ENCODE results near the gene SPDYC.

SPDYC gene

GRCh38 chr11:65208785-65209710 lies 39.0 kb downstream of the SPDYC start (continued):
- TF ChIP-seq PPARA (CRISPR knock-in tag; IDR thresholded peaks at IDR 0.05; ENCODE audit: borderline replicate concordance), result no peak
- TF ChIP-seq CREB5 (CRISPR knock-in tag; IDR thresholded peaks at IDR 0.05; ENCODE audit: low read depth), result no peak
- no peak for TF ChIP-seq ZNF8 (CRISPR knock-in tag; IDR thresholded peaks at IDR 0.05)

GRCh38 chr11:65209711-65210360 lies 39.8 kb downstream of the SPDYC start:
- TF ChIP-seq OSR1 (CRISPR knock-in tag; IDR thresholded peaks at IDR 0.05) (no peak), ZFP30 (CRISPR knock-in tag; IDR thresholded peaks at IDR 0.05) (no peak), ISL1 (CRISPR knock-in tag; IDR thresholded peaks at IDR 0.05) (no peak), ZNF70 (CRISPR knock-in tag; IDR thresholded peaks at IDR 0.05) (no peak), GLIS3 (CRISPR knock-in tag; IDR thresholded peaks at IDR 0.05) (no peak), ESRRG (CRISPR knock-in tag; IDR thresholded peaks at IDR 0.05) (no peak), RARB (CRISPR knock-in tag; IDR thresholded peaks at IDR 0.05) (no peak), CSDC2 (CRISPR knock-in tag; IDR thresholded peaks at IDR 0.05) (no peak), ZNF565 (CRISPR knock-in tag; conservative IDR thresholded peaks at IDR 0.05; ENCODE audit: low read depth) (no peak)
- ATAC-seq, result no peak

- TF ChIP-seq BACH2 (CRISPR knock-in tag; IDR thresholded peaks at IDR 0.05; ENCODE audit: borderline replicate concordance), result no peak
- TF ChIP-seq ZFP3 (CRISPR knock-in tag; IDR thresholded peaks at IDR 0.05), result no peak
- TF ChIP-seq CREB5 (CRISPR knock-in tag; IDR thresholded peaks at IDR 0.05; ENCODE audit: low read depth), result no peak
- TF ChIP-seq, protein P1, sequence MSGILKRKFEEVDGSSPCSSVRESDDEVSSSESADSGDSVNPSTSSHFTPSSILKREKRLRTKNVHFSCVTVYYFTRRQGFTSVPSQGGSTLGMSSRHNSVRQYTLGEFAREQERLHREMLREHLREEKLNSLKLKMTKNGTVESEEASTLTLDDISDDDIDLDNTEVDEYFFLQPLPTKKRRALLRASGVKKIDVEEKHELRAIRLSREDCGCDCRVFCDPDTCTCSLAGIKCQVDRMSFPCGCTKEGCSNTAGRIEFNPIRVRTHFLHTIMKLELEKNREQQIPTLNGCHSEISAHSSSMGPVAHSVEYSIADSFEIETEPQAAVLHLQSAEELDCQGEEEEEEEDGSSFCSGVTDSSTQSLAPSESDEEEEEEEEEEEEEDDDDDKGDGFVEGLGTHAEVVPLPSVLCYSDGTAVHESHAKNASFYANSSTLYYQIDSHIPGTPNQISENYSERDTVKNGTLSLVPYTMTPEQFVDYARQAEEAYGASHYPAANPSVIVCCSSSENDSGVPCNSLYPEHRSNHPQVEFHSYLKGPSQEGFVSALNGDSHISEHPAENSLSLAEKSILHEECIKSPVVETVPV (CRISPR knock-in tag; IDR thresholded peaks at IDR 0.05), result no peak
- TF ChIP-seq ZNF8 (CRISPR knock-in tag; IDR thresholded peaks at IDR 0.05), result no peak
- no peak for TF ChIP-seq PPARA (CRISPR knock-in tag; IDR thresholded peaks at IDR 0.05; ENCODE audit: borderline replicate concordance)
- TF ChIP-seq RARB (CRISPR knock-in tag; IDR thresholded peaks at IDR 0.05), result no peak
- TF ChIP-seq ZC3H10 (CRISPR knock-in tag; IDR thresholded peaks at IDR 0.05), result no peak
- TF ChIP-seq ISL1 (CRISPR knock-in tag; IDR thresholded peaks at IDR 0.05), result no peak
- no peak for TF ChIP-seq OSR1 (CRISPR knock-in tag; IDR thresholded peaks at IDR 0.05)
- no peak for TF ChIP-seq CSDC2 (CRISPR knock-in tag; IDR thresholded peaks at IDR 0.05)
- TF ChIP-seq, protein P2, sequence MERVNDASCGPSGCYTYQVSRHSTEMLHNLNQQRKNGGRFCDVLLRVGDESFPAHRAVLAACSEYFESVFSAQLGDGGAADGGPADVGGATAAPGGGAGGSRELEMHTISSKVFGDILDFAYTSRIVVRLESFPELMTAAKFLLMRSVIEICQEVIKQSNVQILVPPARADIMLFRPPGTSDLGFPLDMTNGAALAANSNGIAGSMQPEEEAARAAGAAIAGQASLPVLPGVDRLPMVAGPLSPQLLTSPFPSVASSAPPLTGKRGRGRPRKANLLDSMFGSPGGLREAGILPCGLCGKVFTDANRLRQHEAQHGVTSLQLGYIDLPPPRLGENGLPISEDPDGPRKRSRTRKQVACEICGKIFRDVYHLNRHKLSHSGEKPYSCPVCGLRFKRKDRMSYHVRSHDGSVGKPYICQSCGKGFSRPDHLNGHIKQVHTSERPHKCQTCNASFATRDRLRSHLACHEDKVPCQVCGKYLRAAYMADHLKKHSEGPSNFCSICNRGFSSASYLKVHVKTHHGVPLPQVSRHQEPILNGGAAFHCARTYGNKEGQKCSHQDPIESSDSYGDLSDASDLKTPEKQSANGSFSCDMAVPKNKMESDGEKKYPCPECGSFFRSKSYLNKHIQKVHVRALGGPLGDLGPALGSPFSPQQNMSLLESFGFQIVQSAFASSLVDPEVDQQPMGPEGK (CRISPR knock-in tag; IDR thresholded peaks at IDR 0.05; ENCODE audit: borderline replicate concordance), result no peak
- TF ChIP-seq TCF4 (CRISPR knock-in tag; IDR thresholded peaks at IDR 0.05; ENCODE audit: borderline replicate concordance), result no peak
- no peak for TF ChIP-seq SNAI2 (CRISPR knock-in tag; IDR thresholded peaks at IDR 0.05)
- ATAC-seq, result no peak
Measured at GRCh38 chr11:65210361-65210731, 40.3 kb downstream of the SPDYC start.

DNA sequence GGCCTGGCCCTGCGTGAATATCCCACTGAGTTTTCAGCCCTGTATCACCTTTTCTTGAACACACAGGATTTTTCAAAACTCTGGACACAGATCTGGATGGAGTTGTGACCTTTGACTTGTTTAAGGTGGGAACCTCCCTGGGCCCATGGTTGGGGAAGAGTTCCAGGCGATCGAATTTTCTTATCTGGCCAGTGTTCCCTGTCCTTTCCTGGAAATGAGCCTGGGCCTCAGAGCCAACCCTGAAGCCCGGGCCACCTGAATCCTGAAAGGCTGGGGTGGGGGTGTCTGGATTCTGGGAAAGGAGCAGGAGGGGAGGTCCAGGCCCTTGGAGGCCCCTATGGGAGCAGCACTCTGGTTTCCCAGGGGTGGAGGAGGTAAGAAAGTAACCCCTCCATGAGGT lies 40.7 kb downstream of the SPDYC start:
- TF ChIP-seq ISL1 (CRISPR knock-in tag; IDR thresholded peaks at IDR 0.05) (no peak), OSR1 (CRISPR knock-in tag; IDR thresholded peaks at IDR 0.05) (no peak), ESRRG (CRISPR knock-in tag; IDR thresholded peaks at IDR 0.05) (no peak), ZFP30 (CRISPR knock-in tag; IDR thresholded peaks at IDR 0.05) (no peak), ZFP3 (CRISPR knock-in tag; IDR thresholded peaks at IDR 0.05) (no peak), TCF4 (CRISPR knock-in tag; IDR thresholded peaks at IDR 0.05; ENCODE audit: borderline replicate concordance) (no peak), CREB5 (CRISPR knock-in tag; IDR thresholded peaks at IDR 0.05; ENCODE audit: low read depth) (no peak), TOX (CRISPR knock-in tag; IDR thresholded peaks at IDR 0.05; ENCODE audit: borderline replicate concordance) (no peak), RARB (CRISPR knock-in tag; IDR thresholded peaks at IDR 0.05) (no peak), PPARA (CRISPR knock-in tag; IDR thresholded peaks at IDR 0.05; ENCODE audit: borderline replicate concordance) (no peak), BACH2 (CRISPR knock-in tag; IDR thresholded peaks at IDR 0.05; ENCODE audit: borderline replicate concordance) (no peak), TSHZ2 (CRISPR knock-in tag; IDR thresholded peaks at IDR 0.05) (no peak), ARNTL (CRISPR knock-in tag; IDR thresholded peaks at IDR 0.05; ENCODE audit: borderline replicate concordance, low read depth) (no peak), ZNF565 (CRISPR knock-in tag; conservative IDR thresholded peaks at IDR 0.05; ENCODE audit: low read depth) (no peak)
- ATAC-seq, result no peak
